GM21825 (cell line): ENCODE results near the gene HMX1.

Source experiments
- ATAC-seq: cut with Tn5 transposase; IDR thresholded peaks from one replicate; pipeline ENCODE4 v1.9.1; 2021; ENCODE audit warnings: mild to moderate bottlenecking, moderate library complexity; ENCODE audit not compliant: unreplicated experiment

HMX1 gene

DNA sequence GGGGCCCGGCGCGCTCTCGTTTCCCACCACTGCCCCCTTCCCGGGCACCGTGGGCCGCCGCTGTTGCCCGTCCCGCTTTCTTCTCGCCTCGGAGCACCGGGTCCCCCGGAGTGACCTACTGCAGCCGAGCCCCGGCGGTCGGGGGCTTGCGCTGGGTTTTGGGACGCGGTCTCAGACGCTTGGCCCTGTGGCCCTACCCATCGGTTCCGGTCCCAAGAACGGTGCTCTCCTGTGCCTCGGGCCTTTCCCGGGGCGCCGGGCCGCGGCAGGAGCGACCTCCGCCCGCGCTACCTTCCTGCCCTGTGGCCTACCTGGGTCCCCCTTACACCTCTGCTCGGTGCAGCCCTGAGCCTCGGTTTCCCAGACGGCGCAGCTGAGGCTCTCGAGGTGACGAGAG is 21.6 kb upstream of the HMX1 start:
- ATAC-seq = no peak

DNA sequence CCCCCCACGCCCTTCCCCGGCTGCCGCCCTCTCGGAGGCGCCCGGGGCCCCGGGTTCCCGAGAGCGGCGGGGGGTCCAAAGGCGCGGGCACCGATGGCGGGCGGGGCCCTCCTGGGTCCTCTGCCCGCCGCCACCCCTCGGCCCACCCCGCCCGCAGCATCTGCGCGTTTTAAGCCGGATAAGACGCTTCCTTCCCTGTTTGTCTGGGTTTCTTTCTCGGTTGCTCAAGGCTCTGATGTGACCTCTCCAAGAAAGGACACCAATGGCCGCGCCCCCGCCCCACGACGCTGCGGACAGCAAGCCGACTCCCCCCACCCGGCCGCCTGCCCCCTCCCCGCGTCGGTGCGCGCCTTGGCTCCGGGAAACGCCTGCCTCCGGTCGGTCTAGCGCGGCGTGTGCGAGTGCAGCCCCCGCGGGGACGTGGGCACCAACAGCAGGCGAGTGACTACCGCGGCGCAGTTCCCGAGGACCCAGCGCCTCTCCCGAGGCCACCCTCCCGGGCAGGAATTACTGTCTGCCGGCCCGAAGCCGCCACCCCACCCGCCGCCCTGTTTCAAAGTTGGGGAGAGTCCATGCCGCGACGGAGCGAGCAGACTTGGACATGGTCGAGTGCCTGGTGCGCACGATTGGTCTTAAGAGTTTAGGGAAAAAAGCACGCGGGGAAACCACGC is 21.1 kb upstream of the HMX1 start:
- no peak for ATAC-seq

DNA sequence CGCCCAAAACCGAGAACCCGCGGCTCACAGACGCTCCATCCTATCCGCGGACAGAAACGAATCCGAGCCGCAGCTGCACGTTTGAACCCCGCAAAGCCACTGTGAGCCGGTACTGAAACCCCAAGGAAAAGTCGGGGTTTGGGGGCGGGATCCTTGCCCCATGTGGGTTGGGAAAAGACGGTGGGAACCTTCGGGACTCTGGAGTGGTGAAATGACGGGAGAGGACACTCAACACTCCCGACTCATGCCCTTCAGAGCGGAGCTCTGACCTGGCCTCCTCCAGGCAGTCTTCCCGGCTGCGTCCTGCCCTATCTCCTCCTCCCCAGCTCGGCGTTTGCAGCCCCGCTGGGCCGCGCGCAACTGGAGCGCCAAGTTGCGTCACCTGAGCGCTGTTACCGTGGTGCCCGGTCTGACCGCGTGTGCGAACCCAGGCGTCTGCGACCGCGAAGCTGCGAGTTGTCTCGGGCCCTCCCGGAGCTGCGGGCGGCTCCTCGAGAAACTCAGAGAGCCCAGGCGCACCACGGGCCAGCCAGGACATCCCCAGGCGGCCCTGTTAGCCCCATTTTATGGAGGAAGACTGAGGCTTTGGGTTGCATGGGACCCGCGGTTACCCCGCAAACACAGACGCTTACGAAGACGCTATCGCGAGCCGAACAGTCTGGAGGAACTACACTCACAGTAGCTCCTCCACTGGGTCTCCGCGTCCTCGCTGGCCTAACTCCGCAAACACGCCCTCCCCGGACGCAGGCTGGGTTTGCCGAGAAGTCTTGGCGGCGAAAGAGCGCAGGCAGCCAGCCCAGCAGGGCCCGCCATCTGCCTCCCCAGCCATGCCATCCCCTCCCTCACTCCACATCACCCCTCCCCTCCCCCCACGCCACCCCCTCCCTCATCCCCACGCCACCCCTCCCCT is 20.3 kb upstream of the HMX1 start:
- no peak for ATAC-seq

DNA sequence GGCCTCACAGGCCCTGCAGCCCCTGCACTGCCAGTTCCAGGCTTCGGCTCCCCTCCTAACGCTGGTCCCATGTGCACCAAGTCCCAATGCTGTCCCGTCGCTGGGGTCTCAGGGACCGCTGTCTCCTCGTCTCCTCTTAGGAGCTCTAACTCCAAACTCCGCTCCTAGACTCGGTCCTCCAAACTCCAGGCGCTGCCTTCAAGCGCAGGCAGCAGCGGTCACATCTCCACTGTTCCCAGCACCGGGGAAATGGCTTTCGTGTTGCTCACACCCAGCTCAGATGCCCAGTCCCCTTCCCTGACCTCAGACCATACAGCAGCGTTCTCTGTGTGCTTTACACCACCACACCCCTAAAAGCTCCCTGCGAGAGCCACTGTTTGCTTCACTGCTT is 19.6 kb upstream of the HMX1 start:
- ATAC-seq = no peak

DNA sequence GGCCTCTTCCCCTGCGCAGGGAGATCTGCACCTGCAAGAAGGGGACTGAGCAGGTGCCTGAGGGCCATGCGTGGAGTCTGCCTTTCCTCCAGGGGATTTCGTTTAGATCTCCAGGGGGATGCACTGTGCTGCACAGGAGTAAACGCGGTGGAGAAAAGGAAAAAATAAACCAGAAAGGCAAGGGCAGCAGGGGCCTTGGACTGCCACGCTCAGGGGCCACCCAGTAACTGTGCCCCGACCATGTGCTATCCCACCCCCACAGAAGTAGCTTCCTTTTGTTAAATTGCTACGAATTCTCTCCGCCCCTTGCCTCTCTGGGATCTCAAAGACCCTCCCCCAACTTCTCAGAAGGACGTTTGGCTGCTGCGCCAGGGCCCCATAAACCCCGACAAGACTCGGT is 17.2 kb upstream of the HMX1 start:
- no peak for ATAC-seq

DNA sequence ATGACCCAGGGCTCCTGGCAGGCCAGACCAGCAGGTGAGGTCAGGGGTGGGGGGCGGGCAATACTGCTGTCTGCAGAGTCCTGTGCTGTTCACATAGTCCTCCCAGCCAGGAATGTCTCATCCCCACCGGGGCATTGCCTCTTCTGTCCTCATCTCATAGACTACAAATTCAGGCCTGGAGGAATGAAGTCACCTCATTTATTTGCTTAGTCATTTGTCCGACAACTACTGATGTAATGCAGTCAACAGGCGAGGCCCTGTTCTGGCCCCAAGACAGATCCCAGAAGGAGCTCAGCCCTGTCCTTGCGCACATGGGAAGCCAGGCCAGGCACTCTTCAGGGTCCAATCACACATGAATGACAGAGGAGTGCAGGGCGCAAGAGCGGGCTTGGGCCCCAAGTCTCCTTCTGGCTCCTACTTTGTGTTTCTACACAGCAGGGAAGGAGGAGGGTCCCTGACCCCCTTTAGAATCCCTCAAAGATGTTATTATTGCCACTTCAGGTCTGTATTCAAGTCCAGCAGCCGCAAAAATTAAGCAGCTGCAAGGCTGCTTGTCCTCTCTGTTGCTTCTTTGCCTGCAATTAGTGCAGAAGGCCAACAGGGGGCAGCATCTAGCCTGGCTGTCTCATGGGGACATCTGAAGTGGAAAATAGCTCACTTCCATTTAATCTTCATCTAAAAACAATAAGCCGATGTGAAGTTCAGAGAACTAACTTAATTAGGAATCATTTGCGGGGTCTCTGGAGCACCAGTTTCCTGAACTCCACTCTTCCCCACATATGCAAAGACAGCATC is 15.2 kb upstream of the HMX1 start:
- no peak for ATAC-seq

DNA sequence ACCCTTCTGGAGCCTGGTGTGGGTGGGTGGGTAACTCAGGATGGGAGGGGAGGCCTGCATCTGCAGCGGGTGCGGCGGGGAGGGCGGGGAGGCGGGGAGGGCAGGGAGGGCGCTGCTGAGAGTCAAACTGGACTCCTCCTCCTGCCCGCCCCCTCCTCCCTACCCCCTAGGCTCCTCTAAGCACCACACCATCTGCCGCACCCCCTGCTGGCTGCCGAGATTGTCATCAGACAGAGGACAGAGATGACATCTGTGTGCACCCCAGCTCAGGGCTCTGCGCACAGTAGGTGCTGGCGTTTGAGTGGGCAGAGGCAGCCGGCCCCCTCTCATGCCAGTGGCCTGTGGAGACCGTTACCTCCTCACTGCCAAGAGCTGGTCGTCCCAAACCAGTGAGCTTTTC is 10.6 kb upstream of the HMX1 start:
- ATAC-seq = no peak

DNA sequence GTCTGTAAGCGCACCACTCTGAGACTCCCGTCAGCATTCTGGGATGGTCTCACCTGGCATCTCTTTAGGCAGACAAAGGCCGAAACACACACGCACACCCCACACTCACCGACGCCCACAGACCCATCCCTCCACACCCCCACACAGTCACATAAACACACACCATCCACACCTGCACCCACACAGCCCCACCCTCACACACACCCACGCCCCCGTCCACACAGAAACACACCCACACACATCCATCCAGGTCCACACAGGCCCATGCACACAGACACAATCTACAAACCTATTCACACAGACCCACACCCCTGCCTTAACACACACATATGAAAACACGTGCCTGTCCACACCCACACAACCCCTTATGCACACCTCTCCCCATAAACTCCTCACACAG is 9.2 kb upstream of the HMX1 start:
- ATAC-seq = no peak

DNA sequence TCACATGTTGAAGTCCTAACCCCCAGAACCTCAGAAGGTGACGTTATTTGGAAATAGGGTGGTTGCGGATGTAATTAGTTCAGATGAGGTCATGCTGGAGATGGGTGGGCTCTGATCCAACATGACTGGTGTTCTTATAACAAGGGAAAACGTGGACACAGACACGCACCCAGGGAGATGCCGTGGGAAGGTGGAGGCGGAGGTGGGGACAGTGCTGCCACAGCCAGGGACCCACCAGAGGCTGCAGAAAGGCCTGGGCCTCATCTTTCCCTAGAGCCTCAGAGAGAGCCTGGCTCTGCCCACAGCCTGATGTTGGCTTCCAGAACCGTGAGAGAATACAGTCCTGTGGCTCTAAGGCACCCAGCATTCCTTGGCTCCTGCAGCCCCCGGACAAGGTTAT is 7.9 kb upstream of the HMX1 start:
- ATAC-seq = no peak

DNA sequence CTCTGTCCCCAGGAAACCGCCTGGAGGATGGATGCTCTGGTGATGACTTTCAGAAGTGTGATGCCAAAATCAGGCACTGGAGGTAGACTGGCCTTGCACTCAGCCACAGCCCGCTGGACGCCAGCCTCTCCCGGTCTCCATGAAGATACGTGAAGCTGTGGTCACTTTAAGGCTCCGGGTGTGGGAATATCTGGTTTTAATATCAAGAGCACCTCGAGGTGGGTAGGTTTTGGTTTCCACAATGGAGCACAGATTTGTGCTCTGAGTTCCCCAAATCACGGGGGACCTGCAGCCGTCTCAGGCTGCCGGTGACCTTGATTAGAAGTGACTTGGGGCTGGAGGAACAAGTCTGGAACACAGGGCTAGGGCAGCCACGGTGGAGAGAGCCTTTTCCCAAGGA is 6.8 kb upstream of the HMX1 start:
- no peak for ATAC-seq

DNA sequence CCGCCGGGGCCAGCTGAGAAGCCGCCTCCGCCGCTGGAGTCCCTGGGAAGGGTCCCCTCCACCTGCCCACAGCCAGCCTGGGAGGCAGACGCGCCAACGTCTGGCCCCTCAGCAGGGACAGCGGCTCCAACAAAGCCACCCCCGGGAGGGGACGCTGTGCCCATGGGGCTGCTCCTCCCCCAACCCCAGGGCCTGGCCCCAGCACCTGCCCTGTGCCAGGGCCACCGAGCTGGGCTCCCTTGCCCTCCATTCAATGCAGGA is 6.1 kb upstream of the HMX1 start:
- ATAC-seq = no peak

DNA sequence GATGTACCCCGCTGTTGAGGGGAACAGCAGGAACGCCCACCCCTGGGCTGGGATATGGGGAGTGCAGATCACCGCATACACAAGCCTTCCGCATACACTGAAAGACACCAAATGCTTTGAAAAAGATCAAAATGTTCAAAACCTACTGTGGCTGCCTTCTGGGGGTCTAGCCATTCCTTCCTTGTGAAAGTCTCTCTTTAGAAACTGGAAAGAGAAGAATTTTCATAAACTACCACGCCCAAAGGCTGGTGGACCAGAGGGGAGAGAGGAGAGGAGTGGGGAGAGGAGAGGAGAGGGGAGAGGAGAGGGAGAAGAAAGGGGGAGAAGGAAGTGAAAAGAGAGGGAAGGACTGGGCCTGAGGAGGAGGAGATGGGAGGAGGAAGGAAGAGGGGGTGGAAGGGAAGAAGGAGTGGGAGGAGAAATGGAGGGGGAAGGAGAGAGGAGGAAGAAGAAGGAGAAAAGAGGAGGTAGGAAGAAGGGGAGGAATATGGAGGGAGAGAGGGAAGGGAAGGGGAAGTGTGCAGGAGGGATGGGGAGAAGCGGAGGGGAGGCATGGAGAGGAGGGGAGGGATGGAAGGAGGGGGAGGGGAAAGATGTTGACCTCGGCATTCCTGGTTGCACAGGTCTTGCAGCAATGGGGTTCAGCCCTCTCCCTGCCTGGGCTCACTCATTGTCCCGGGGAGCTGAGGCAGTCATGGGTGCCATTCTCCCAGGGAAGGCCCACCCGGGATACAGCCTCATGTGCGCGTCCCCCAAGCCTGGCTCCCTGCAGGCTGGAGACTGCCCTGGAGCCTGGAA is 5.5 kb upstream of the HMX1 start:
- ATAC-seq = no peak

DNA sequence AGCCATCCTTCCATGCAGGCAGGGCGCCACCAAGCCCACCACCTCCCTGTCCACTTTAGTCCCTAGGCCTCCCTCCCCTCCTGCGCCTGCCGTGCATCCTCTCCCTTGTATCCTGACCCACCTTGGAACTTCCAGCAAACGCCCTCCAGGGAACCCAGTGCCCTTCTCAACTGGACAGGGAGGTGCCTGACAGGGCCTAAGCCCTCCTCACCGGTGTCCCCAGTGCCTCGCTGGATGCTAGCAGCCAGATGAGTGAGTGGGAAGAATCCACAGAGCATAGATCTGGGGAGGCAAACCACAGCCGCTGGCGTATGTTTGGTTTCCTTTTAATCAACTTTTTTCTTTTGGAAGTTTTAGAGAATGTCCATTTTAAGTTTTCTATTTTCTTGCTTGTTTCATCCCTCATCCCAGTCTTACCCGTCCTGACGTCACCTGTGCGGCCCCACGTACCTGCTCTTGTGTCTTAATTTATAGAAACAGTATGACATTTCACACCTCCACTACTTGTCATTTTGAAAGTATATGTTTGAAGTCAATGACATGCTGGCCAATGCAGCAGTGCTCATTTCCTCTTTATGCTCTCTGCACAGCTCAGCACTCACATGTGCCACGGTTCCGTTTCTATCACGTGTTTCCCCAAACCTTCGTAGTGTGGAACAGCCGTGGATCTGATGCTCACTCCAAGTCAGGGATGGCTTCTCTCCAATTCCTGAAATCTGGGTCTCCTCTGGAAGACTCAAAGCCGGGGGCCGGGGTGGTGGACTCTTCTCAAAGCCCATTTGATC is 3.4 kb upstream of the HMX1 start:
- ATAC-seq = no peak

DNA sequence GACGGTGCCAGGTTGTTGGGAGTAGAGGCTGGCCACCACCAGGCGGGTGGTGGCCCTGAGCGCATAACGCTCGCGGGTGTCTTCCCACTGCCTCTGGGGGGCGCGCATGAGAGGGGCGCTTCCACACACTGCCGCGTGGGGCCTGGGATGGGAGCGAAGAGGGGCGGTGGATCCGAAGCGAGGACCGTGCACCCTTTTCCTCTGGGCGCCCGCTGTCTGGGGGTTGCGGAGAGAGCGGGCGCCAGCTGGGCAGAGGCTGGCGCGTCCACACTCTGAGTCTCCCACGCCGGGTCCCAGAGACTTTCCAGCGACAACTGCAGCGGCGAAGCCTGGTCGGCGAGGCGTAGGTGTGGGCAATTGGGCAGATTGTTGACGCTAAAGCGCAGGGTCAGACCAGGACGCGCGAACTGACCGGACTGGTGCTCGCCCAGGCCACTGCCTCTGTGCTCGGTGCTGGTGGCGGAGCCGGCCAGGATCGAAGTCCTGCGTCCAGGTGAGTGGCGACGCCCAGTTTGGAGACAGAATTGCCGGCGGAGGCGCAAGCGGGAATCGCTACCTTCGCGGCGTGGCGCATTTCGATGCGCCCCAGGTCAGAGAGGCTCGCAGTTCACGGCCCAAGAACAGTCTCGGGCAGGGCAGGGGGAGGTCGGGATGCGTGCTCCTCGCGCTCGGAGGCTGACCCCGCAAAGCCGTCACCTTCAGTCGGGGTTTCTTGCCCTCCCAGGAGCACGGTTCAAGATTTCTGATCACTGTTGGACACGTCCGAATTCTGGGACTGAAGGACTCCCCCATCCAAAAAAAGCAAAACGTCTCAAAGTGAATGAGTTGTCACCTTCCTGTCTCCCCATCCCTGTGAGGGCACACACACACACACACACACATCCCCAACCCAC is 2.6 kb upstream of the HMX1 start:
- ATAC-seq = no peak

DNA sequence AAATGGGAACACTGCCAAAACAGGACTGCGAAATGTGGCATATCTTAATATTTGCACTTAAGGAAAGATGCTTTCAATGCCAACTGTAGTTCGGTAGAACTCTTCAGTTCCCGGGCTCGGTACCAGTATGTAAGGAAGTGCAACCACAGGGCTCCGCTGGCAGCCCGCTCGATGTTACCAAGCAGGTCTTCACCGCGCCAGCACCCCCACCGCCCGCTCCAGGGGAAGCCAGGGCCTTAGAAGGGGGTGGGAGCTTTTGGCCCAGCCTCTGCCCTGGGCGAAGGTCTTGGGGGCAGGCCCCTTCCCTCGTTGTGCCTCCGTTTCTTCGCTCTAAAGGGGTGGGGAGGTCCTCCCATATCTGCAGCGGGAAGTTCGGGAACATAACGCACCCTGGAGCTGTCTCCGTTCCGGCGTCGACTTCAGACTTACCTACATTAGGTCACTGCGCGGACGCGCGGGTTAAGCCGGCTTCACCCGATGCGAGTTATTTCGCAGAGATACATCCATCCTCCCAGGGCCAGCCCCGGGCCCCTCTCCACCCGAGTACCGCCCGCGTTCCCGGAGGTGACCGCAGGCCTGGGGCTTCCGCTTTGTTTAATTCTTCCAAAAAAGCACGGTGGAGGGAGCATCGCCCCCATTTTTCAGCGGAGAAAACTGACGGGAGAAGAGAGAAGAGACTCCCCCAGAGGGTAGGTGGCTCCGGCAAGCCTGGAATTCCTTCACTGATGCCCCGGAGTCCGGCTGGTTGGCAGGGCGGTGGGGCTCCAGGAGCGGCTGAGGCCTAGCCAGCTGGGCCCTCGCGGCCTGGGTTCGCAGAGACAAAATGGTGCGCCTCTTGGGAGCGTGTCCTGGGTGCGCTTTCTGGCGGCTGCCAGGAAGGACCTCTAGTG is 1.0 kb upstream of the HMX1 start:
- no peak for ATAC-seq

DNA sequence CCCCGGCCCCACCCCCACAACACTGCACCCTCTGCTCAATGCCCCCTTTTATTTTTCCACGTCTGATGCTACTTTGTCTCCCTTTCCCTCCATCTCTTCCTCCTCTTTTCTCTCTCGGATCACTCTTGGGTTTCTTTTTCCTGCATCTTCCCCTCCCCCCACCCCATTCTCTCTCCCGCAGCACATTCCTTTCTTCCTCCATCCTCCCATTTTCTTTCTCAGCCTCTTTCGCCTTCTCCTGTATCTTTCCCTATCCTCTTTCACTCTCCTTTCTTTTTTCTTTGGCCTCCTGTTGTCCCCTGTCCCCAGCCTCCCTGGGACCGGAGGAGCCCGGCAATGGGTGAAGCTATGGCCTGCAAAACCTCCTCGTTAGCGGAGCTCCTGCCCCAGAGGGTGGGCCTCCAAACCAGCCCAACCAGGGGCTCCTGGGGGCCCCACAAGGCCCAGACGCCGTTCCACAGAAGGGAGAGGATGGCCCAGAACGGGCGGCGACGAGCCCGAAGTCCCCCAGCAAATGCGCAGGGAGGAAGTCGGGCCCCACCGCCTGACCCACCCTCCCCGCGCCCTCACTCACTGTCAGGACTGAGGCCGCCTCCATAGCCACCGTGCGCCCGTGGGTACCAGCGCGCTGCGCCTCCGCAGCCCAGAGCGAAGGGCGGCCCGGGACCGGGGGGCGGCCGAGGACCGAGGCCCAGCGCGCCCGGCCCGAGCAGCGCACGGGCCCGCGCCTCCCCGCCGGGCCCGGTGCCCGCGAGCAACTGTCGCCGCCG is 807 bp downstream of the HMX1 start:
- ATAC-seq = no peak

DNA sequence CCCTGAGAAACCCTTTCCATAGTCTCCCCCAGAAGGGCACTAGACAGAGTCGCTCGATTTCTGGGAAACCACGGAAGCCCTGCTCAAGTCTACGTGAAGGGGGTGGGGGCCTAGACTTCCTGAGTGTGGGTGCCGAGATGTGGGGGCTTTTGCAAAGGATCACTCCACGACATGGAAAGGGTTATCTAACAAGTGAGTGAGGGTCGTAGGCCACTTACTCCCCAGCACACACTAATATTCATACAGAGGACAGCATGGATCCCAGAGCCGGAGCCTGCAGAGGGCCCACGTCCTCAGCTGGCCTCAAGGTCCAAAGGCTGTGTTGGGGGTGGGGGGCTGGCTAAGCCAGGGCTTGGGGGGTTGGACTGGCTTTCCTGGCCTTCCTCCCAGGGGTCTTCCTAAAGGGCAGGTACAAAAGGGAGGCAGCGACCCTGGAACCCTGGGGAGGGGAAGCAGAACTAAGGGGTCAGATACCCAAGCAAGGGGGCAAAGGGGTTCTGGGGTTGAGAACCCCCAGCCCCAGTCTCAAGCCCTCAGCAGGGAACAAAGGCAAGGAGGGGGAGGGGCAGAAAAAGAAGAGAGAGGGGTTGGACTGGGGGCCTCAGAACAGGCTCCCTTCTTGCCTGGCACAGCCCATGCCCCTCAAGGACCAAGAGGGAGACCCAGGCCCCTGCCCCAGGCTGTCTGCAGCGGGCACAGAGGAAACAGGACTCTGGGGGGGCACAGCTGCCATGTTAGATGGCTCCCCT is 1.6 kb downstream of the HMX1 start:
- ATAC-seq = no peak
